Ovary (tissue), 3 donors: ENCODE measurements around the gene RASA3.

Source experiments
- CTCF ChIP-seq, 3 donors: fragments of 450-650 bp in 2 of 3; fragments of 200-600 bp in 1 of 3; IDR thresholded peaks; one replicate each; pipeline versions ENCODE4 v1.5.1 to v1.8.0; 2016 to 2022; ENCODE audit warnings: antibody characterized with exemption in 3 of 3, mild to moderate bottlenecking in 1 of 3
- POLR2A ChIP-seq: fragments of 450-650 bp; IDR thresholded peaks from one replicate; pipeline ENCODE4 v1.6.1; 2017; ENCODE audit warnings: antibody characterized with exemption, mild to moderate bottlenecking, moderate library complexity
- donor health status: DM: no; HTN: no; CAD: no.

GRCh38 chr13:114020750-114021463, 111.5 kb downstream of the RASA3 start:
- TF ChIP-seq CTCF (IDR thresholded peaks at IDR 0.05) (no peak), POLR2A (no peak)
